Fibroblast of mammary gland (primary cell): ENCODE results near the gene BPTF.
"Not testable (repeated sequence)": the region's sequence is repeated elsewhere in the genome, so short reads cannot be mapped to it uniquely, and the experiment has no call there.

ENCODE experiments used
- DNase-seq: peaks from one replicate; pipeline ENCODE4 v3.0.0-alpha.2; 2010; ENCODE audit warnings: low read depth
- H3K4me3 ChIP-seq: 2 replicates; pipeline ENCODE4 v1.5.1; 2011; ENCODE audit warnings: low read depth, mild to moderate bottlenecking, low read length, moderate library complexity; ENCODE audit not compliant: control insufficient read depth
- TF ChIP-seq, protein P1 (sequence below): conservative IDR thresholded peaks from 2 replicates; pipeline ENCODE4 v1.5.1; 2011; ENCODE audit warnings: low read depth, low read length, inconsistent platforms; ENCODE audit not compliant: control insufficient read depth, insufficient read depth

BPTF gene

DNA sequence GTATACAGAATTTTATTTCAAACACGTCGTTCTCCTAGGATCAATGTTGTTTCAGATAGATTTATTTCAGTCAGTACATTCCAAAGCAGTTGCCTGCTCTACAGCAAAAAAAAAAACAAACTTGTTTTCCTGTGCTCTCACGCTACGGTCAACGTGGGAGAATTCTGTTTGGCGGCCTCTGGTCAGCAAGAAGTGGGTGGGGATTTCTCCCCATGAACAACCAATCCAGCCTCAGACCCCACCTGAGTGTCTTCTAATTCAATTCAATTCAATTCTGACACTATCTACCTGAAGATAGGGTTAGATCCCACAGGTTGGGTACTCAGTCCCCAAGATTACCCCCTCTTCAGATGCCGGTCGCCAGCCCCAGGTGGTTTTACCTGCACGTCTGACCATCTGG, 148.9 kb downstream of the BPTF start:
- H3K4me3 ChIP-seq: no peak overlapping the region
- DNase-seq: no peak
- TF ChIP-seq, protein P1, sequence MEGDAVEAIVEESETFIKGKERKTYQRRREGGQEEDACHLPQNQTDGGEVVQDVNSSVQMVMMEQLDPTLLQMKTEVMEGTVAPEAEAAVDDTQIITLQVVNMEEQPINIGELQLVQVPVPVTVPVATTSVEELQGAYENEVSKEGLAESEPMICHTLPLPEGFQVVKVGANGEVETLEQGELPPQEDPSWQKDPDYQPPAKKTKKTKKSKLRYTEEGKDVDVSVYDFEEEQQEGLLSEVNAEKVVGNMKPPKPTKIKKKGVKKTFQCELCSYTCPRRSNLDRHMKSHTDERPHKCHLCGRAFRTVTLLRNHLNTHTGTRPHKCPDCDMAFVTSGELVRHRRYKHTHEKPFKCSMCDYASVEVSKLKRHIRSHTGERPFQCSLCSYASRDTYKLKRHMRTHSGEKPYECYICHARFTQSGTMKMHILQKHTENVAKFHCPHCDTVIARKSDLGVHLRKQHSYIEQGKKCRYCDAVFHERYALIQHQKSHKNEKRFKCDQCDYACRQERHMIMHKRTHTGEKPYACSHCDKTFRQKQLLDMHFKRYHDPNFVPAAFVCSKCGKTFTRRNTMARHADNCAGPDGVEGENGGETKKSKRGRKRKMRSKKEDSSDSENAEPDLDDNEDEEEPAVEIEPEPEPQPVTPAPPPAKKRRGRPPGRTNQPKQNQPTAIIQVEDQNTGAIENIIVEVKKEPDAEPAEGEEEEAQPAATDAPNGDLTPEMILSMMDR: no peak

- DNase-seq: no peak
- H3K4me3 ChIP-seq: no peak overlapping the region
- TF ChIP-seq, protein P1: no peak
These were observed 149.3 kb downstream of the BPTF start for GRCh38 chr17:67974598-67975066.

- not testable (repeated sequence) for DNase-seq, H3K4me3 ChIP-seq
These were observed 151.0 kb downstream of the BPTF start for GRCh38 chr17:67976306-67976705.

DNA sequence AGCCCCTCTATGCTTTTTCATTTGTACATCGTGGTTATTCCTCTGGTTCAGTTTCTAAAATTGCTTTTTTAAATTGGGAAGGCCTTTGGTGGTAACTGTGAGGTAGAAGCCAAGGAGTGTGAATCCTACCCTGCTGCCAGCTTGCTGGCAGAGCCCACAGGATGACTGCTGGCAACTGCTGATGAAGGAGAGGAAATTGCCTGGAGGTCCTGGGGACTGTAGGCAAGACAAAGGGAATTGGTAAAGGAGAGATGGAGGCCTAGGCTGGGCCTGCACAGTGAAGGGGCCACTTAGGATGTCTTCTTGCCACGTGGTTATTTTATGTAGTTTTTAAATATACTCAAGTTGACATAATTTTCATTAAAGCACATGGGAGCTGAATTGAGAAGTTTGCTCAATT, 155.2 kb downstream of the BPTF start:
- no peak overlapping the region for H3K4me3 ChIP-seq
- TF ChIP-seq, protein P1: no peak
- DNase-seq: no peak

GRCh38 chr17:67980883-67981282, 155.6 kb downstream of the BPTF start:
- not testable (repeated sequence) for DNase-seq

GRCh38 chr17:67982034-67982640, 156.8 kb downstream of the BPTF start:
- TF ChIP-seq, protein P1: no peak
- no peak for DNase-seq
- no peak overlapping the region for H3K4me3 ChIP-seq

More at GRCh38 chr17:67980883-67981282, 155.6 kb downstream of the BPTF start:
- H3K4me3 ChIP-seq: not testable (repeated sequence)

DNA sequence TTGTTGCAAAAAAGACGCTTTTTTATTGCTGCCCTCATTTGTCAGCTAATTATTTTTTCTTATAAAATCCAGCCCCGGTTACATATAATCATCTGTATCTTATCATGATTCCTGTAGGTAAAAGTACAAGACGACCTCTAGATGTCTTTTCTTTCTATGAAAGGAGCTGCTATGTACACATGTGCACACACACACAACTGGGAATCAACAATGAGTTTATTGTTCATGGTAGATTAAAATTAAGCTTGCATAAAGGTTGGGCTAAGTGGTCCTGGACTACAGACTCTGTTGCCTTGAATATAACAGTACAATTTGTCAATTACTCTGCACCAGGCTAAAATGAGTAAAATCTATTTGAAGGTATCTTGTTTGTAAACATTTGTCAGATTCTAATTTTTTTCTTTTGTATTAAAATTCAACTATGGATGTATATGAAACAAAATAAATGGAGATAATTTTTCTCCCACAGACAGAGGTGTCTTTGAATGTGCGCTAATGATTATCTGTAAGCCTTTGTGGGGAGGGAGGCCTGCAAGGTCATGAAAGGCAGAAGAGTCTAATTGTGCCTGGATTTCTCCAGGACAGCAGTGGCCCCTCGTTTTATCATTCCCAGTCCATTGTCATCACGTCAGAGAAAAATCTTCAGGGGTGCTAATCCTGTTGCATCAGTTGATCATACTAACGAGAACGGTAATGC, 157.5 kb downstream of the BPTF start:
- TF ChIP-seq, protein P1: no peak
- DNase-seq: no peak

DNA sequence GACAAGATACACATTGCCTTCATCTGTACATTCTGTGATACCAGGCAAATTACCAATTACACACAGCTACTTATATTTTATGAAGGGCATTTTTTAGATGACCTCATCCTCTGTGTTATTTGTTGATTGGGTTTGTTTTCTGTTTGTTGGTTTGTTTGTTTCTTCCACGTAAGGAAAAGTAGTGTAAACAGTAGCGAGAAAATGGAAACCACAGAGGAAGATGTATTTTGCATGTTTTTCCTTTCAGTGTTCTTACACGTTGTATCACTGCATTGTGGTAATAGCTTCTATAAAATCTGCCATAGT, 158.0 kb downstream of the BPTF start:
- no peak for DNase-seq
- H3K4me3 ChIP-seq: no peak overlapping the region
- TF ChIP-seq, protein P1: no peak

More for the DNA sequence above, 157.5 kb downstream of the BPTF start:
- H3K4me3 ChIP-seq: no peak overlapping the region
